HL-60 (cell line): Measurements from ENCODE around the gene ZNF77.

Experiments
- CTCF ChIP-seq: IDR thresholded peaks from one replicate; pipeline ENCODE4 v1.5.1; 2011; ENCODE audit warnings: low read length, control low read depth, inconsistent platforms; ENCODE audit not compliant: insufficient read depth
- GABPA ChIP-seq: IDR thresholded peaks from 2 replicates; pipeline ENCODE4 v1.6.1; 2012; ENCODE audit warnings: low read depth
- POLR2AphosphoS5 ChIP-seq: IDR thresholded peaks from 2 replicates; pipeline ENCODE4 v1.6.1; 2012; ENCODE audit warnings: low read depth
- REST ChIP-seq: IDR thresholded peaks from 2 replicates; pipeline ENCODE4 v1.6.1; 2012; ENCODE audit warnings: low read depth; ENCODE audit not compliant: insufficient replicate concordance

GRCh38 chr19:2984215-2984528 is 39.4 kb upstream of the ZNF77 start:
- TF ChIP-seq GABPA (no peak), CTCF (no peak), POLR2AphosphoS5 (no peak), REST (no peak)
